ENCODE data around the gene PTK7.
A peak's percentile ranks its signal among the peaks of the same experiment; 100 is the strongest.
"Not testable (repeated sequence)": the region's sequence is repeated elsewhere in the genome, so short reads cannot be mapped to it uniquely, and the experiment has no call there.

PTK7 gene

GRCh38 chr6:43075670-43076463 is at the start of gene PTK7:
TSS of gene PTK7 (plus strand) at chr6:43076314. CDS start at chr6:43076489, 175 bp downstream.
- peak; percentile 49 for DNase-seq

GRCh38 chr6:43026365-43026764 is 49.7 kb upstream of the PTK7 start:
- no peak for DNase-seq

GRCh38 chr6:43029120-43029519 is 47.0 kb upstream of the PTK7 start:
- DNase-seq: no peak

- DNase-seq: no peak
Observed at GRCh38 chr6:43032326-43032725, 43.8 kb upstream of the PTK7 start.

- DNase-seq: no peak
Observed at GRCh38 chr6:43033496-43034189, 42.5 kb upstream of the PTK7 start.

GRCh38 chr6:43034190-43034525 is 42.0 kb upstream of the PTK7 start:
- DNase-seq: no peak

GRCh38 chr6:43035495-43036194 is 40.5 kb upstream of the PTK7 start:
- no peak for DNase-seq

GRCh38 chr6:43036712-43037111 is 39.4 kb upstream of the PTK7 start:
- DNase-seq: no peak

- no peak for DNase-seq
Observed at GRCh38 chr6:43037197-43037596, 38.9 kb upstream of the PTK7 start.

GRCh38 chr6:43037706-43038105 is 38.4 kb upstream of the PTK7 start:
- DNase-seq: no peak

- DNase-seq: no peak
Observed at GRCh38 chr6:43038727-43039126, 37.4 kb upstream of the PTK7 start.

GRCh38 chr6:43040542-43041257 is 35.4 kb upstream of the PTK7 start:
- no peak for DNase-seq

GRCh38 chr6:43041475-43041874 is 34.6 kb upstream of the PTK7 start:
- not testable (repeated sequence) for DNase-seq

- no peak for DNase-seq
Observed at GRCh38 chr6:43043310-43043709, 32.8 kb upstream of the PTK7 start.

- DNase-seq: no peak
Observed at GRCh38 chr6:43045371-43045930, 30.7 kb upstream of the PTK7 start.

- DNase-seq: no peak
Observed at GRCh38 chr6:43047998-43048397, 28.1 kb upstream of the PTK7 start.

- DNase-seq: no peak
Observed at GRCh38 chr6:43050981-43051380, 25.1 kb upstream of the PTK7 start.

- DNase-seq: no peak
Observed at GRCh38 chr6:43052225-43052841, 23.8 kb upstream of the PTK7 start.

GRCh38 chr6:43052842-43053544 is 23.1 kb upstream of the PTK7 start:
- DNase-seq: peak; percentile 39

GRCh38 chr6:43053545-43054205 is 22.4 kb upstream of the PTK7 start, which contains the start of gene CUL7:
TSS of gene CUL7 (minus strand) at chr6:43053851. CDS start at chr6:43052788, 1,063 bp downstream.
- DNase-seq: peak; percentile 94

Data from activated CD4-positive, alpha-beta T cell treated with anti-CD3 and anti-CD28 coated beads for 48 hours (primary cell).